ENCODE data around the gene PHACTR3.

Gene PHACTR3

DNA sequence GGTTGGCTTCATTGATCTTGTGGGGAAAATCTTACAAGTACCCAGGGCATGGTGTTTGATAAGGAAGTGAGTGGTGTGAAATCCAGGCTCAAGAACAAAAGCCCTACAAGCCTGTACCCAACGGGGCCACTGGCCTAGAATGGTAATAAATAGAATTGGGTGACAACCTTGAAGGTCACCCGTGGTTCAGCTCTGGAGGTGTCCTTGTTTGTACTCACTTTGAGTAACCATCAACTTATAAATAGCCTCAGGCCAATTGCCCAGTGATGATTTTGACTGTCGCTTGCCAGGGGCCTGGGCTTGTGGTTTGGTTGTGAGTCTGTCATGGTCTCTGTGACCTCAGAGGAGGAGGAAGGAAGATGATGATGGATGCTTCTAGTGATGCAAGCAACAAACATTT lies 87.8 kb downstream of the PHACTR3 start:
- TF ChIP-seq FOXM1 (IDR thresholded peaks at IDR 0.05; ENCODE audit: borderline replicate concordance, low read depth) (no peak), EP300 (IDR thresholded peaks at IDR 0.05; ENCODE audit: borderline replicate concordance) (no peak), RAD21 (IDR thresholded peaks at IDR 0.05; ENCODE audit: low read depth) (no peak), TAF1 (IDR thresholded peaks at IDR 0.05; ENCODE audit: low read depth) (no peak), EGR1 (IDR thresholded peaks at IDR 0.05) (no peak), TCF12 (IDR thresholded peaks at IDR 0.05; ENCODE audit: low read depth) (no peak), TEAD4 (IDR thresholded peaks at IDR 0.05) (no peak), YY1 (IDR thresholded peaks at IDR 0.05; ENCODE audit: low read depth) (no peak), CEBPB (IDR thresholded peaks at IDR 0.05) (no peak), ZBTB7A (IDR thresholded peaks at IDR 0.05; ENCODE audit: low read depth) (no peak), NFIC (IDR thresholded peaks at IDR 0.05) (no peak), CREB1 (IDR thresholded peaks at IDR 0.05; ENCODE audit: low read depth) (no peak)
- TF ChIP-seq, protein P1, sequence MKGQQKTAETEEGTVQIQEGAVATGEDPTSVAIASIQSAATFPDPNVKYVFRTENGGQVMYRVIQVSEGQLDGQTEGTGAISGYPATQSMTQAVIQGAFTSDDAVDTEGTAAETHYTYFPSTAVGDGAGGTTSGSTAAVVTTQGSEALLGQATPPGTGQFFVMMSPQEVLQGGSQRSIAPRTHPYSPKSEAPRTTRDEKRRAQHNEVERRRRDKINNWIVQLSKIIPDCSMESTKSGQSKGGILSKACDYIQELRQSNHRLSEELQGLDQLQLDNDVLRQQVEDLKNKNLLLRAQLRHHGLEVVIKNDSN (IDR thresholded peaks at IDR 0.05) = no peak
- TF ChIP-seq, protein P2, sequence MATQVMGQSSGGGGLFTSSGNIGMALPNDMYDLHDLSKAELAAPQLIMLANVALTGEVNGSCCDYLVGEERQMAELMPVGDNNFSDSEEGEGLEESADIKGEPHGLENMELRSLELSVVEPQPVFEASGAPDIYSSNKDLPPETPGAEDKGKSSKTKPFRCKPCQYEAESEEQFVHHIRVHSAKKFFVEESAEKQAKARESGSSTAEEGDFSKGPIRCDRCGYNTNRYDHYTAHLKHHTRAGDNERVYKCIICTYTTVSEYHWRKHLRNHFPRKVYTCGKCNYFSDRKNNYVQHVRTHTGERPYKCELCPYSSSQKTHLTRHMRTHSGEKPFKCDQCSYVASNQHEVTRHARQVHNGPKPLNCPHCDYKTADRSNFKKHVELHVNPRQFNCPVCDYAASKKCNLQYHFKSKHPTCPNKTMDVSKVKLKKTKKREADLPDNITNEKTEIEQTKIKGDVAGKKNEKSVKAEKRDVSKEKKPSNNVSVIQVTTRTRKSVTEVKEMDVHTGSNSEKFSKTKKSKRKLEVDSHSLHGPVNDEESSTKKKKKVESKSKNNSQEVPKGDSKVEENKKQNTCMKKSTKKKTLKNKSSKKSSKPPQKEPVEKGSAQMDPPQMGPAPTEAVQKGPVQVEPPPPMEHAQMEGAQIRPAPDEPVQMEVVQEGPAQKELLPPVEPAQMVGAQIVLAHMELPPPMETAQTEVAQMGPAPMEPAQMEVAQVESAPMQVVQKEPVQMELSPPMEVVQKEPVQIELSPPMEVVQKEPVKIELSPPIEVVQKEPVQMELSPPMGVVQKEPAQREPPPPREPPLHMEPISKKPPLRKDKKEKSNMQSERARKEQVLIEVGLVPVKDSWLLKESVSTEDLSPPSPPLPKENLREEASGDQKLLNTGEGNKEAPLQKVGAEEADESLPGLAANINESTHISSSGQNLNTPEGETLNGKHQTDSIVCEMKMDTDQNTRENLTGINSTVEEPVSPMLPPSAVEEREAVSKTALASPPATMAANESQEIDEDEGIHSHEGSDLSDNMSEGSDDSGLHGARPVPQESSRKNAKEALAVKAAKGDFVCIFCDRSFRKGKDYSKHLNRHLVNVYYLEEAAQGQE (IDR thresholded peaks at IDR 0.05; ENCODE audit: low read depth) = no peak
- TF ChIP-seq, protein P3, sequence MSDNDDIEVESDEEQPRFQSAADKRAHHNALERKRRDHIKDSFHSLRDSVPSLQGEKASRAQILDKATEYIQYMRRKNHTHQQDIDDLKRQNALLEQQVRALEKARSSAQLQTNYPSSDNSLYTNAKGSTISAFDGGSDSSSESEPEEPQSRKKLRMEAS (IDR thresholded peaks at IDR 0.05) = no peak

DNA sequence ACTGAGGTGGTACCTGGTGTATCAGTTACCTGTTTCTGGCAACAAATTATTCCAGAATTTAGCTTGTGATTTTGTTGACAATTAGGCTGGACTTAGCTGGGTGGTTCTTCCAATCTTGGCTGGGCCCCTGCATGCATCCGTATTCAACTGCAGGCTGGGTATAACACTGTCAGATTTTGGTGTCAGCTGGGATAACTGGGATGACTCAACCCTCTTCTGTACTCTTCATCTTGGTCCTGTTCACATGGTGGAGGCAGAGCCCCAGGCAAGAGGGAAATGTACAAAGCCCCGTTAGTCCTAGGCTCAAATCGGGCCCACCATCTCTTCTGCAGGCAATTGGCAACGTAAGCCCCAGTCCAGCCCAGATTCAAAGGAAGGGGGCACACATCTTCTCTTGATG lies 89.2 kb downstream of the PHACTR3 start:
- TF ChIP-seq YY1 (IDR thresholded peaks at IDR 0.05; ENCODE audit: low read depth) (no peak), CEBPB (IDR thresholded peaks at IDR 0.05) (no peak), ZBTB7A (IDR thresholded peaks at IDR 0.05; ENCODE audit: low read depth) (no peak), TEAD4 (IDR thresholded peaks at IDR 0.05) (no peak), FOXM1 (IDR thresholded peaks at IDR 0.05; ENCODE audit: borderline replicate concordance, low read depth) (no peak), EGR1 (IDR thresholded peaks at IDR 0.05) (no peak), NFIC (IDR thresholded peaks at IDR 0.05) (no peak), EP300 (IDR thresholded peaks at IDR 0.05; ENCODE audit: borderline replicate concordance) (no peak), TAF1 (IDR thresholded peaks at IDR 0.05; ENCODE audit: low read depth) (no peak), RAD21 (IDR thresholded peaks at IDR 0.05; ENCODE audit: low read depth) (no peak), TCF12 (IDR thresholded peaks at IDR 0.05; ENCODE audit: low read depth) (no peak), CREB1 (IDR thresholded peaks at IDR 0.05; ENCODE audit: low read depth) (no peak)
- TF ChIP-seq, protein P3 (IDR thresholded peaks at IDR 0.05) = no peak
- TF ChIP-seq, protein P2 (IDR thresholded peaks at IDR 0.05; ENCODE audit: low read depth) = no peak
- TF ChIP-seq, protein P1 (IDR thresholded peaks at IDR 0.05) = no peak

DNA sequence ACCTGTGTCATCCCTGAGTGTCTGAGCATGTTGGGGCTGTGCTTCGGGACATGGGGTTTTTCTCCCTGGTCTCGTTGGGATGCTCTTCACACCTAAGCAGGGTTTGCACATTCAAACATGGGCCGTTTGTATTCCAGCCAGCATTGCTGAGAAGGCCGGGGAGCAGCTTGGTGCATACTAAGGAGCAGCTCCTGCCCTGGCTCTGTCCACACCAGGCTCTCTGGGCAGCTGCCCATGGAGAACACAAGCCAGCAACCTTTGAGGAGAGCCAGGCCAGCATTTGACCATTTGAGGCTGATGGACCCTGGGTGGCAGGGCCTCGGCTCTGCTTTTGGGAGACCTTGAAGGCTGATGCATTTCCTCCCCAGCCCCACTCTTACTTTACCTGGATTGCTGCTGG lies 92.1 kb downstream of the PHACTR3 start:
- no peak for TF ChIP-seq NFIC (IDR thresholded peaks at IDR 0.05)
- TF ChIP-seq, protein P1 (IDR thresholded peaks at IDR 0.05) = no peak
- TF ChIP-seq TAF1 (IDR thresholded peaks at IDR 0.05; ENCODE audit: low read depth) = no peak
- no peak for TF ChIP-seq TCF12 (IDR thresholded peaks at IDR 0.05; ENCODE audit: low read depth)
- TF ChIP-seq, protein P3 (IDR thresholded peaks at IDR 0.05) = no peak
- no peak for TF ChIP-seq EP300 (IDR thresholded peaks at IDR 0.05; ENCODE audit: borderline replicate concordance)
- no peak for TF ChIP-seq EGR1 (IDR thresholded peaks at IDR 0.05)
- TF ChIP-seq CREB1 (IDR thresholded peaks at IDR 0.05; ENCODE audit: low read depth) = no peak

DNA sequence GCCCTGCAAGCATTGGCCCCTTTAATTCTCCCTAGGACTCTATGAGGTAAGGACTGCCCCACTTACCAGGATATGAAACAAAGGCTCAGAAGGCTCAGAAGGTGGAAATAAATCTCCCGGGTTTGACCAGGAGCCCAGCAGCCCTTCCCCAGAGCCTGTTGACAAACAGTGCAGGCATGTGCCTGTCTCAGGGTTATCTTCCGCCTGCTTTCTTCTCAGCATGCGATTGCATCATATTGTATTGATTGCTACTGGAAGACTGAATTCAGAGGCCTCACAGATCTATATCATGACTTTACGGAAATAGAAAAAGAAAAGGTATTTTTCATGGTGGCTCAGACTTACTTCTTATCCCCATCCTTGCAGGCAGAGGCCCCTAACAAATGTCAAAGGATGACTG lies 92.7 kb downstream of the PHACTR3 start:
- TF ChIP-seq, protein P3 (IDR thresholded peaks at IDR 0.05) = no peak
- TF ChIP-seq EGR1 (IDR thresholded peaks at IDR 0.05) = no peak
- no peak for TF ChIP-seq TEAD4 (IDR thresholded peaks at IDR 0.05)
- TF ChIP-seq TCF12 (IDR thresholded peaks at IDR 0.05; ENCODE audit: low read depth) = no peak
- TF ChIP-seq YY1 (IDR thresholded peaks at IDR 0.05; ENCODE audit: low read depth) = no peak
- no peak for TF ChIP-seq RAD21 (IDR thresholded peaks at IDR 0.05; ENCODE audit: low read depth)
- TF ChIP-seq CEBPB (IDR thresholded peaks at IDR 0.05) = no peak
- TF ChIP-seq, protein P2 (IDR thresholded peaks at IDR 0.05; ENCODE audit: low read depth) = no peak
- TF ChIP-seq FOXM1 (IDR thresholded peaks at IDR 0.05; ENCODE audit: borderline replicate concordance, low read depth) = no peak
- TF ChIP-seq NFIC (IDR thresholded peaks at IDR 0.05) = no peak
- TF ChIP-seq ZBTB7A (IDR thresholded peaks at IDR 0.05; ENCODE audit: low read depth) = no peak
- TF ChIP-seq EP300 (IDR thresholded peaks at IDR 0.05; ENCODE audit: borderline replicate concordance) = no peak
- no peak for TF ChIP-seq TAF1 (IDR thresholded peaks at IDR 0.05; ENCODE audit: low read depth)
- TF ChIP-seq, protein P1 (IDR thresholded peaks at IDR 0.05) = no peak
- TF ChIP-seq CREB1 (IDR thresholded peaks at IDR 0.05; ENCODE audit: low read depth) = no peak

Measured in Ishikawa (cell line).